DND-41 (cell line): ENCODE measurements around the gene KRT2.

Experiments
- CTCF ChIP-seq: IDR thresholded peaks from 2 replicates; pipeline ENCODE4 v1.5.1; 2012; ENCODE audit warnings: borderline replicate concordance, low read length, moderate library complexity, mild to moderate bottlenecking; ENCODE audit not compliant: poor library complexity, severe bottlenecking; ENCODE audit errors: extremely low read depth
- EZH2 ChIP-seq: IDR thresholded peaks from 3 replicates; pipeline ENCODE4 v1.6.1; 2012; ENCODE audit warnings: borderline replicate concordance, low read depth, mild to moderate bottlenecking, moderate library complexity, low read length, inconsistent platforms; ENCODE audit not compliant: severe bottlenecking

- no peak for TF ChIP-seq CTCF
- no peak for TF ChIP-seq EZH2
Measured at GRCh38 chr12:52608826-52609630, 43.0 kb downstream of the KRT2 start.
